ENCODE results near the gene MYO18A. TPM values are rescaled to one million over a fixed set of nuclear protein-coding genes. Genes with fewer than 3 reads are reported as not detected.

The MYO18A gene
- total RNA-seq, 1 experiment from 2014 or later, result 24.0 TPM

GRCh38 chr17:29150161-29150560 is 30.0 kb downstream of the MYO18A start:
- intact Hi-C loops (cut with micrococcal nuclease), result no loop called here
- CTCF ChIA-PET, result interaction anchor here (0.6 to 14.7 kb wide), 16 partner anchors 8 to 1340 kb away, joined by 3 to 287 read pairs (median 7); partner anchors contain the start of gene MYO18A
- H3K4me1 Mint-ChIP-seq (ENCODE audit: insufficient read depth, unreplicated experiment), result peaks cover 69% of the 10 kb centered on the region
- POLR2A ChIA-PET, result interaction anchor here (0.7 to 8.0 kb wide), 15 partner anchors 8 to 423 kb away, joined by 3 to 231 read pairs (median 5); partner anchors contain the start of genes MYO18A, NUFIP2 and PHF12
- peak overlapping the region; percentile 61 for H3K4me3 Mint-ChIP-seq (ENCODE audit: unreplicated experiment)
- peak; percentile 93 for DNase-seq (ENCODE audit: unreplicated experiment)
- no peaks in the 10 kb centered on the region for H3K9me3 Mint-ChIP-seq (ENCODE audit: unreplicated experiment)
- no peak for TF ChIP-seq CTCF (IDR thresholded peaks at IDR 0.05; ENCODE audit: unreplicated experiment)
- BruUV-seq (replicated peaks), result no TSS peak
- no peaks in the 10 kb centered on the region for H3K27me3 Mint-ChIP-seq (ENCODE audit: insufficient read depth, unreplicated experiment)
- H3K36me3 Mint-ChIP-seq (ENCODE audit: insufficient read depth, unreplicated experiment), result no peaks in the 10 kb centered on the region
- peak overlapping the region; percentile 85 for H3K27ac Mint-ChIP-seq (ENCODE audit: low read depth, unreplicated experiment)

- no peak for TF ChIP-seq CTCF (IDR thresholded peaks at IDR 0.05; ENCODE audit: unreplicated experiment)
- Mint-ChIP-seq H3K9me3 (ENCODE audit: unreplicated experiment) (no peaks in the 10 kb centered on the region), H3K27me3 (ENCODE audit: insufficient read depth, unreplicated experiment) (no peaks in the 10 kb centered on the region), H3K27ac (ENCODE audit: low read depth, unreplicated experiment) (peak overlapping the region; percentile 85), H3K4me3 (ENCODE audit: unreplicated experiment) (peak overlapping the region; percentile 61), H3K4me1 (ENCODE audit: insufficient read depth, unreplicated experiment) (peaks cover 64% of the 10 kb centered on the region), H3K36me3 (ENCODE audit: insufficient read depth, unreplicated experiment) (no peaks in the 10 kb centered on the region)
- CTCF ChIA-PET, result interaction anchor here (0.6 to 14.7 kb wide), 31 partner anchors 8 to 344 kb away, joined by 3 to 287 read pairs (median 5); partner anchors contain the start of genes MYO18A and NUFIP2
- peak; percentile 76 for DNase-seq (ENCODE audit: unreplicated experiment)
- intact Hi-C loops (cut with micrococcal nuclease), result loop anchor here (1.0 to 5.0 kb wide), 2 partner anchors 142 to 223 kb away; no protein-coding TSS in a partner anchor
- POLR2A ChIA-PET, result interaction anchor here (0.6 to 8.0 kb wide), 19 partner anchors 9 to 442 kb away, joined by 3 to 231 read pairs (median 5); partner anchors contain the start of genes MYO18A, NUFIP2 and PHF12
- no TSS peak for BruUV-seq (replicated peaks)
Observed at GRCh38 chr17:29149431-29150064, 30.6 kb downstream of the MYO18A start.

GRCh38 chr17:29148790-29149430 is 31.3 kb downstream of the MYO18A start:
- H3K36me3 Mint-ChIP-seq (ENCODE audit: insufficient read depth, unreplicated experiment), result no peaks in the 10 kb centered on the region
- H3K9me3 Mint-ChIP-seq (ENCODE audit: unreplicated experiment), result no peaks in the 10 kb centered on the region
- intact Hi-C loops (cut with micrococcal nuclease), result loop anchor here (1.0 to 5.0 kb wide), 4 partner anchors 30 to 223 kb away; no protein-coding TSS in a partner anchor
- TF ChIP-seq CTCF (IDR thresholded peaks at IDR 0.05; ENCODE audit: unreplicated experiment), result peak; percentile 98
- peak; percentile 92 for DNase-seq (ENCODE audit: unreplicated experiment)
- CTCF ChIA-PET, result interaction anchor here (0.6 to 14.7 kb wide), 34 partner anchors 9 to 343 kb away, joined by 3 to 287 read pairs (median 4); partner anchors contain the start of genes MYO18A and NUFIP2
- H3K27me3 Mint-ChIP-seq (ENCODE audit: insufficient read depth, unreplicated experiment), result no peaks in the 10 kb centered on the region
- peak overlapping the region; percentile 61 for H3K4me3 Mint-ChIP-seq (ENCODE audit: unreplicated experiment)
- POLR2A ChIA-PET, result interaction anchor here (0.6 to 8.0 kb wide), 16 partner anchors 18 to 442 kb away, joined by 3 to 231 read pairs (median 7); partner anchors contain the start of genes MYO18A, NUFIP2 and PHF12
- peaks cover 60% of the 10 kb centered on the region for H3K4me1 Mint-ChIP-seq (ENCODE audit: insufficient read depth, unreplicated experiment)
- peak overlapping the region; percentile 85 for H3K27ac Mint-ChIP-seq (ENCODE audit: low read depth, unreplicated experiment)
- no TSS peak for BruUV-seq (replicated peaks)

Measured in MCF 10A (cell line).